GM23338 (cell line): Measurements from ENCODE around the gene ODAD2. TPM values are rescaled to one million over a fixed set of nuclear protein-coding genes. Genes with fewer than 3 reads are reported as not detected.

Experiments
- ATAC-seq: fragments of 200-7000 bp; cut with Tn5 transposase; 3 replicates; pipeline ENCODE4 v1.9.1; 2020
- DNase-seq: peaks from one replicate; pipeline ENCODE4 v3.0.0-alpha.2; 2015; ENCODE audit warnings: low spot score
- H2AFZ ChIP-seq: fragments of 200-600 bp; sonication (generic); 2 replicates; pipeline ENCODE4 v1.8.0; 2016; ENCODE audit warnings: antibody characterized with exemption, mild to moderate bottlenecking, moderate library complexity
- H3F3A ChIP-seq: fragments of 200-600 bp; sonication (generic); replicated peaks from 2 replicates; pipeline ENCODE4 v1.8.0; 2017; ENCODE audit warnings: antibody characterized with exemption, mixed run types, low read depth
- H3K27ac ChIP-seq: fragments of 200-600 bp; sonication (generic); 2 replicates; pipeline ENCODE4 v1.6.1; 2016; ENCODE audit warnings: low read depth
- H3K27me3 ChIP-seq: fragments of 200-600 bp; sonication (generic); 2 replicates; pipeline ENCODE4 v1.8.0; 2016; ENCODE audit warnings: mild to moderate bottlenecking, mixed run types, moderate library complexity; ENCODE audit not compliant: insufficient read depth
- H3K36me3 ChIP-seq: fragments of 200-600 bp; sonication (generic); 2 replicates; pipeline ENCODE4 v1.8.0; 2016; ENCODE audit warnings: mild to moderate bottlenecking; ENCODE audit not compliant: insufficient read depth
- H3K4me1 ChIP-seq: fragments of 200-600 bp; sonication (generic); 2 replicates; pipeline ENCODE4 v1.8.0; 2016; ENCODE audit warnings: mild to moderate bottlenecking, moderate library complexity; ENCODE audit not compliant: insufficient read depth
- H3K4me2 ChIP-seq: fragments of 200-600 bp; sonication (generic); 2 replicates; pipeline ENCODE4 v1.7.1; 2017; ENCODE audit warnings: mixed run types
- H3K4me3 ChIP-seq: fragments of 200-600 bp; sonication (generic); 2 replicates; pipeline ENCODE4 v1.6.1; 2016; ENCODE audit warnings: mixed run types
- H3K79me2 ChIP-seq: fragments of 200-600 bp; sonication (generic); replicated peaks from 2 replicates; pipeline ENCODE4 v1.8.0; 2017; ENCODE audit warnings: mild to moderate bottlenecking; ENCODE audit not compliant: insufficient read depth
- H3K9me2 ChIP-seq: fragments of 200-600 bp; sonication (generic); 2 replicates; pipeline ENCODE4 v1.8.0; 2017; ENCODE audit not compliant: insufficient read depth
- H4K20me1 ChIP-seq: fragments of 200-600 bp; sonication (generic); replicated peaks from 2 replicates; pipeline ENCODE4 v1.8.0; 2017; ENCODE audit warnings: mild to moderate bottlenecking; ENCODE audit not compliant: insufficient read depth
- H3K27ac Mint-ChIP-seq: 2 replicates; pipeline ENCODE4 v1.8.0; 2020; ENCODE audit warnings: inconsistent platforms, mild to moderate bottlenecking, moderate library complexity, mixed read lengths
- H3K27me3 Mint-ChIP-seq: 3 replicates; pipeline ENCODE4 v1.8.0; 2022; ENCODE audit warnings: low read depth, mild to moderate bottlenecking, moderate library complexity, mixed read lengths, inconsistent platforms; ENCODE audit not compliant: insufficient read depth, poor library complexity
- H3K36me3 Mint-ChIP-seq: 3 replicates; pipeline ENCODE4 v1.8.0; 2021; ENCODE audit warnings: low read depth, mild to moderate bottlenecking, inconsistent platforms, moderate library complexity, mixed read lengths
- H3K4me1 Mint-ChIP-seq: 3 replicates; pipeline ENCODE4 v1.8.0; 2020; ENCODE audit warnings: mild to moderate bottlenecking, inconsistent platforms, mixed read lengths
- H3K4me3 Mint-ChIP-seq: 3 replicates; pipeline ENCODE4 v1.8.0; 2021; ENCODE audit warnings: moderate library complexity, mild to moderate bottlenecking, inconsistent platforms, mixed read lengths
- H3K9me3 Mint-ChIP-seq: 3 replicates; pipeline ENCODE4 v1.8.0; 2020; ENCODE audit warnings: moderate library complexity, mild to moderate bottlenecking, inconsistent platforms, mixed read lengths
- CREB1 ChIP-seq: fragments of 250-450 bp; sonication (Bioruptor Pico); IDR thresholded peaks from 2 replicates; pipeline ENCODE4 v1.5.0; 2020; ENCODE audit warnings: low read depth, mild to moderate bottlenecking, moderate library complexity
- CTCF ChIP-seq, 2 experiments: fragments of 200-600 bp in 1 of 2; sonication (generic) in 1 of 2; conservative IDR thresholded peaks; 2 replicates each; pipeline versions ENCODE4 v1.5.1 to v1.6.1; 2016 to 2017; ENCODE audit warnings: antibody characterized with exemption in 2 of 2, low read depth in 2 of 2, mild to moderate bottlenecking in 2 of 2, moderate library complexity in 1 of 2
- EZH2 ChIP-seq: fragments of 200-600 bp; sonication (generic); IDR thresholded peaks from one replicate; pipeline ENCODE4 v1.8.0; 2017; ENCODE audit warnings: antibody characterized with exemption, mild to moderate bottlenecking, low read depth; ENCODE audit not compliant: unreplicated experiment
- EZH2phosphoT487 ChIP-seq: fragments of 200-600 bp; sonication (generic); IDR thresholded peaks from one replicate; pipeline ENCODE4 v1.8.1; 2018; ENCODE audit warnings: antibody characterized with exemption; ENCODE audit not compliant: unreplicated experiment
- JUNB ChIP-seq: IDR thresholded peaks from one replicate; pipeline ENCODE4 v1.6.1; 2016; ENCODE audit warnings: antibody characterized with exemption; ENCODE audit not compliant: unreplicated experiment
- NANOG ChIP-seq: IDR thresholded peaks from 2 replicates; pipeline ENCODE4 v1.6.1; 2016; ENCODE audit warnings: antibody characterized with exemption, borderline replicate concordance
- POLR2AphosphoS5 ChIP-seq: IDR thresholded peaks from 2 replicates; pipeline ENCODE4 v1.6.1; 2016; ENCODE audit warnings: antibody characterized with exemption, low read depth
- REST ChIP-seq: IDR thresholded peaks from one replicate; pipeline ENCODE4 v1.6.1; 2018; ENCODE audit warnings: antibody characterized with exemption; ENCODE audit not compliant: unreplicated experiment
- STAT1 ChIP-seq: IDR thresholded peaks from one replicate; pipeline ENCODE4 v1.6.1; 2016; ENCODE audit warnings: antibody characterized with exemption; ENCODE audit not compliant: unreplicated experiment
- ZNF114 ChIP-seq: fragments of 250-450 bp; sonication (Bioruptor Pico); IDR thresholded peaks from 2 replicates; pipeline ENCODE4 v1.5.0; 2020; ENCODE audit warnings: mild to moderate bottlenecking, moderate library complexity
- ZNF331 ChIP-seq: fragments of 250-450 bp; sonication (Bioruptor Pico); IDR thresholded peaks from 2 replicates; pipeline ENCODE4 v1.5.0; 2020; ENCODE audit warnings: low read depth, mild to moderate bottlenecking, moderate library complexity
- polyA plus RNA-seq: library from polyadenylated mRNA; unstranded; fragments of >200 nt; fragmentation: Nextera tagmentation; extraction: Ambion mirVana; gene quantifications from 2 replicates; pipeline ENCODE4 v1.2.1, GENCODE V29; 2016
- total RNA-seq: library from RNA; depleted of rRNA; stranded (reverse); fragments of >200 nt; shearing (Covaris generic); gene quantifications from 2 replicates; pipeline ENCODE4 v1.2.3, GENCODE V29; 2014
- TF ChIP-seq, protein P1 (sequence below): fragments of 250-450 bp; sonication (Bioruptor Pico); IDR thresholded peaks from 2 replicates; pipeline ENCODE4 v1.5.0; 2020; ENCODE audit warnings: mild to moderate bottlenecking, moderate library complexity

Gene ODAD2
- total and polyA plus RNA-seq, 2 experiments from 2014 or later: 2.1 to 3.4 TPM

GRCh38 chr10:27838901-27839300, 160.0 kb downstream of the ODAD2 start:
- H3K4me3 Mint-ChIP-seq: no peak overlapping the region
- H3K9me3 Mint-ChIP-seq: peaks cover 3% of the 10 kb centered on the region; the same call in 2 of the 3 replicates
- ATAC-seq: no peak
- Histone ChIP-seq H3K4me3 (no peak overlapping the region), H3K4me1 (no peaks in the 10 kb centered on the region), H3K9me2 (no peaks in the 10 kb centered on the region), H3K27me3 (no peaks in the 10 kb centered on the region), H3K36me3 (no peaks in the 10 kb centered on the region), H3K4me2 (no peak overlapping the region), H4K20me1 (no peaks in the 10 kb centered on the region), H3K27ac (no peak overlapping the region), H3F3A (no peaks in the 10 kb centered on the region), H3K79me2 (no peaks in the 10 kb centered on the region), H2AFZ (peak overlapping the region; percentile 16; the same call in 1 of the 2 replicates)
- no peak for DNase-seq
- no peaks in the 10 kb centered on the region for H3K36me3 Mint-ChIP-seq
- no peaks in the 10 kb centered on the region for H3K4me1 Mint-ChIP-seq
- H3K27me3 Mint-ChIP-seq: no peaks in the 10 kb centered on the region
- TF ChIP-seq, protein P1, sequence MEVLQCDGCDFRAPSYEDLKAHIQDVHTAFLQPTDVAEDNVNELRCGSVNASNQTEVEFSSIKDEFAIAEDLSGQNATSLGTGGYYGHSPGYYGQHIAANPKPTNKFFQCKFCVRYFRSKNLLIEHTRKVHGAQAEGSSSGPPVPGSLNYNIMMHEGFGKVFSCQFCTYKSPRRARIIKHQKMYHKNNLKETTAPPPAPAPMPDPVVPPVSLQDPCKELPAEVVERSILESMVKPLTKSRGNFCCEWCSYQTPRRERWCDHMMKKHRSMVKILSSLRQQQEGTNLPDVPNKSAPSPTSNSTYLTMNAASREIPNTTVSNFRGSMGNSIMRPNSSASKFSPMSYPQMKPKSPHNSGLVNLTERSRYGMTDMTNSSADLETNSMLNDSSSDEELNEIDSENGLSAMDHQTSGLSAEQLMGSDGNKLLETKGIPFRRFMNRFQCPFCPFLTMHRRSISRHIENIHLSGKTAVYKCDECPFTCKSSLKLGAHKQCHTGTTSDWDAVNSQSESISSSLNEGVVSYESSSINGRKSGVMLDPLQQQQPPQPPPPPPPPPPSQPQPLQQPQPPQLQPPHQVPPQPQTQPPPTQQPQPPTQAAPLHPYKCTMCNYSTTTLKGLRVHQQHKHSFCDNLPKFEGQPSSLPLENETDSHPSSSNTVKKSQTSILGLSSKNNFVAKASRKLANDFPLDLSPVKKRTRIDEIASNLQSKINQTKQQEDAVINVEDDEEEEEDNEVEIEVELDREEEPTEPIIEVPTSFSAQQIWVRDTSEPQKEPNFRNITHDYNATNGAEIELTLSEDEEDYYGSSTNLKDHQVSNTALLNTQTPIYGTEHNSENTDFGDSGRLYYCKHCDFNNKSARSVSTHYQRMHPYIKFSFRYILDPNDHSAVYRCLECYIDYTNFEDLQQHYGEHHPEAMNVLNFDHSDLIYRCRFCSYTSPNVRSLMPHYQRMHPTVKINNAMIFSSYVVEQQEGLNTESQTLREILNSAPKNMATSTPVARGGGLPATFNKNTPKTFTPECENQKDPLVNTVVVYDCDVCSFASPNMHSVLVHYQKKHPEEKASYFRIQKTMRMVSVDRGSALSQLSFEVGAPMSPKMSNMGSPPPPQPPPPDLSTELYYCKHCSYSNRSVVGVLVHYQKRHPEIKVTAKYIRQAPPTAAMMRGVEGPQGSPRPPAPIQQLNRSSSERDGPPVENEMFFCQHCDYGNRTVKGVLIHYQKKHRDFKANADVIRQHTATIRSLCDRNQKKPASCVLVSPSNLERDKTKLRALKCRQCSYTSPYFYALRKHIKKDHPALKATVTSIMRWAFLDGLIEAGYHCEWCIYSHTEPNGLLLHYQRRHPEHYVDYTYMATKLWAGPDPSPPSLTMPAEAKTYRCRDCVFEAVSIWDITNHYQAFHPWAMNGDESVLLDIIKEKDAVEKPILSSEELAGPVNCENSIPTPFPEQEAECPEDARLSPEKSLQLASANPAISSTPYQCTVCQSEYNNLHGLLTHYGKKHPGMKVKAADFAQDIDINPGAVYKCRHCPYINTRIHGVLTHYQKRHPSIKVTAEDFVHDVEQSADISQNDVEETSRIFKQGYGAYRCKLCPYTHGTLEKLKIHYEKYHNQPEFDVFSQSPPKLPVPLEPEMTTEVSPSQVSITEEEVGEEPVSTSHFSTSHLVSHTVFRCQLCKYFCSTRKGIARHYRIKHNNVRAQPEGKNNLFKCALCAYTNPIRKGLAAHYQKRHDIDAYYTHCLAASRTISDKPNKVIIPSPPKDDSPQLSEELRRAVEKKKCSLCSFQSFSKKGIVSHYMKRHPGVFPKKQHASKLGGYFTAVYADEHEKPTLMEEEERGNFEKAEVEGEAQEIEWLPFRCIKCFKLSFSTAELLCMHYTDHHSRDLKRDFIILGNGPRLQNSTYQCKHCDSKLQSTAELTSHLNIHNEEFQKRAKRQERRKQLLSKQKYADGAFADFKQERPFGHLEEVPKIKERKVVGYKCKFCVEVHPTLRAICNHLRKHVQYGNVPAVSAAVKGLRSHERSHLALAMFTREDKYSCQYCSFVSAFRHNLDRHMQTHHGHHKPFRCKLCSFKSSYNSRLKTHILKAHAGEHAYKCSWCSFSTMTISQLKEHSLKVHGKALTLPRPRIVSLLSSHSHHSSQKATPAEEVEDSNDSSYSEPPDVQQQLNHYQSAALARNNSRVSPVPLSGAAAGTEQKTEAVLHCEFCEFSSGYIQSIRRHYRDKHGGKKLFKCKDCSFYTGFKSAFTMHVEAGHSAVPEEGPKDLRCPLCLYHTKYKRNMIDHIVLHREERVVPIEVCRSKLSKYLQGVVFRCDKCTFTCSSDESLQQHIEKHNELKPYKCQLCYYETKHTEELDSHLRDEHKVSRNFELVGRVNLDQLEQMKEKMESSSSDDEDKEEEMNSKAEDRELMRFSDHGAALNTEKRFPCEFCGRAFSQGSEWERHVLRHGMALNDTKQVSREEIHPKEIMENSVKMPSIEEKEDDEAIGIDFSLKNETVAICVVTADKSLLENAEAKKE: no peak
- H3K27ac Mint-ChIP-seq: no peak overlapping the region

DNA sequence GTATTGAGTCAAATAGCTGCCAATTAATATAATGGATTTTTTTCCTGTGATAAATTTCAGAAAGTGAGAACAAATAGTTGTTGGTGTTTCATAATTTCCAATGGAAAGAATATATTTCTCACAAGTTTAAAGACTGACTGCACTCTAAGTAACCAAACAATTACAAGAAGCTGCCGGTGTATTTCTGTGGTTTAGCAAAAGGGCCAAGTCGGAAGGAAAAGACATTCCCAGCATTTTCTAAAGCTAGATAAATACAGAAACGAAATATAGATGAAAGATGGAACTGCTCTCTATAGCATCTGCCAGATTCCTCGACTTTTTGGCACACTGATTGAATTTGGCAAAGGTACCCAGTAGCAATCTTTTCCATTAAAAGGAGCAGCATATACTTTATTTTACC, 160.5 kb downstream of the ODAD2 start:
- Mint-ChIP-seq H3K27ac (no peak overlapping the region), H3K27me3 (no peaks in the 10 kb centered on the region), H3K4me3 (no peak overlapping the region), H3K36me3 (no peaks in the 10 kb centered on the region), H3K4me1 (no peaks in the 10 kb centered on the region), H3K9me3 (peaks cover 3% of the 10 kb centered on the region; the same call in 2 of the 3 replicates)
- ATAC-seq (no peak), DNase-seq (no peak)
- H3K79me2 ChIP-seq: no peaks in the 10 kb centered on the region
- H3K4me3 ChIP-seq: no peak overlapping the region
- no peak overlapping the region for H3K4me2 ChIP-seq
- no peaks in the 10 kb centered on the region for H3K4me1 ChIP-seq
- no peak overlapping the region for H3K27ac ChIP-seq
- H4K20me1 ChIP-seq: no peaks in the 10 kb centered on the region
- H3K9me2 ChIP-seq: no peaks in the 10 kb centered on the region
- no peaks in the 10 kb centered on the region for H3K36me3 ChIP-seq
- no peaks in the 10 kb centered on the region for H3K27me3 ChIP-seq
- H2AFZ ChIP-seq: peak overlapping the region; percentile 16; the same call in 1 of the 2 replicates
- no peaks in the 10 kb centered on the region for H3F3A ChIP-seq
- TF ChIP-seq ZNF331 (no peak), ZNF114 (CRISPR knock-in tag) (no peak), REST (no peak), JUNB (no peak), CREB1 (CRISPR knock-in tag) (no peak), STAT1 (no peak), POLR2AphosphoS5 (no peak), EZH2 (no peak), NANOG (no peak), CTCF (conservative IDR thresholded peaks at IDR 0.05; ENCODE audit: low read depth in 2 of 2) (no peak), EZH2phosphoT487 (no peak)
